A549 (cell line): ENCODE results near the gene KLHL6. TPM values are rescaled to one million over a fixed set of nuclear protein-coding genes. Genes with fewer than 3 reads are reported as not detected.

Experiments used
- ATAC-seq, 2 experiments: fragments of 200-7000 bp in 1 of 2; fragments of >200 bp in 1 of 2; cut with Nextera tagmentation in 1 of 2; cut with Tn5 transposase in 1 of 2; 3 replicates each; pipeline versions ENCODE4 v1.8.0 to v1.9.1; 2018 to 2020; ENCODE audit warnings: mild to moderate bottlenecking in 1 of 2, moderate library complexity in 1 of 2
- CTCF ChIA-PET: fragments of 300-600 bp; sonication (Branson Sonifier 250); formaldehyde crosslinking; extraction: SDS; loops from one replicate; lab custom pipeline; 2021; ENCODE audit warnings: antibody characterized with exemption, inconsistent platforms; lab: Yijun Ruan, JAX
- POLR2A ChIA-PET: fragments of 350-600 bp; formaldehyde crosslinking; extraction: SDS; loops from one replicate; lab custom pipeline; 2021; ENCODE audit warnings: antibody characterized with exemption, inconsistent platforms; lab: Yijun Ruan, JAX
- DNase-seq, 2 experiments: peaks; one replicate each; pipeline versions ENCODE4 v3.0.0 to v3.0.0-alpha.2; 2011 to 2016; ENCODE audit warnings: low read depth in 1 of 2, low spot score in 1 of 2
- FAIRE-seq: peaks from 2 replicates; lab custom pipeline; 2011; peaks lifted over from hg19 to GRCh38; lab: Jason Lieb, UNC
- H3K27ac ChIP-seq, 2 experiments: fragments of >200 bp; sonication (Bioruptor Twin); formaldehyde crosslinking; 3 replicates each; pipeline ENCODE4 v1.5.1; 2016 to 2017
- H3K4me1 ChIP-seq: fragments of >200 bp; sonication (Bioruptor Twin); formaldehyde crosslinking; 3 replicates; pipeline ENCODE4 v1.6.1; 2016
- H3K4me2 ChIP-seq: fragments of >200 bp; sonication (Bioruptor Twin); formaldehyde crosslinking; 3 replicates; pipeline ENCODE4 v1.6.1; 2016
- H3K4me3 ChIP-seq: fragments of >200 bp; sonication (Bioruptor Twin); formaldehyde crosslinking; 3 replicates; pipeline ENCODE4 v1.5.1; 2016
- H3K9me3 ChIP-seq: fragments of >200 bp; sonication (Bioruptor Twin); formaldehyde crosslinking; 3 replicates; pipeline ENCODE4 v1.6.1; 2016
- ATOH8 ChIP-seq: fragments of 250-450 bp; sonication (Bioruptor Pico); IDR thresholded peaks from 2 replicates; pipeline ENCODE4 v1.5.0; 2020; ENCODE audit warnings: low read depth, mild to moderate bottlenecking, moderate library complexity
- BHLHE40 ChIP-seq: IDR thresholded peaks from 2 replicates; pipeline ENCODE4 v1.6.1; 2012; ENCODE audit warnings: low read depth, low read length, inconsistent platforms
- CBX2 ChIP-seq: fragments of 200-600 bp; sonication (generic); IDR thresholded peaks from 2 replicates; pipeline ENCODE4 v1.6.1; 2016; ENCODE audit warnings: low read depth, mild to moderate bottlenecking, borderline replicate concordance
- CEBPB ChIP-seq, 2 experiments: fragments of >200 bp in 1 of 2; sonication (Bioruptor Twin) in 1 of 2; formaldehyde crosslinking in 1 of 2; IDR thresholded peaks; 2 replicates each; pipeline ENCODE4 v1.6.1; 2012 to 2016
- CHD2 ChIP-seq: fragments of 150-350 bp; IDR thresholded peaks from 2 replicates; pipeline ENCODE4 v1.6.1; 2014; ENCODE audit warnings: low read length; ENCODE audit not compliant: partially characterized antibody
- CHD4 ChIP-seq: fragments of 200-600 bp; sonication (generic); IDR thresholded peaks from 2 replicates; pipeline ENCODE4 v1.6.1; 2016; ENCODE audit warnings: antibody characterized with exemption, mild to moderate bottlenecking, borderline replicate concordance
- EHF ChIP-seq: fragments of 250-450 bp; sonication (Bioruptor Pico); IDR thresholded peaks from 2 replicates; pipeline ENCODE4 v1.5.0; 2020; ENCODE audit warnings: mild to moderate bottlenecking
- ESRRA ChIP-seq: fragments of 150-350 bp; IDR thresholded peaks from 2 replicates; pipeline ENCODE4 v1.6.1; 2014; ENCODE audit warnings: mild to moderate bottlenecking, low read length, borderline replicate concordance
- FOSL2 ChIP-seq, 2 experiments: fragments of 450-650 bp in 1 of 2; fragments of >200 bp in 1 of 2; sonication (Bioruptor Twin) in 1 of 2; formaldehyde crosslinking; IDR thresholded peaks; 2 replicates each; pipeline versions ENCODE4 v1.5.0 to v1.6.1; 2016 to 2020; ENCODE audit warnings: mild to moderate bottlenecking in 1 of 2, moderate library complexity in 1 of 2
- HOXB5 ChIP-seq: fragments of 250-450 bp; sonication (Bioruptor Pico); IDR thresholded peaks from 2 replicates; pipeline ENCODE4 v1.5.0; 2020; ENCODE audit warnings: mild to moderate bottlenecking, moderate library complexity
- NFE2L2 ChIP-seq: fragments of 150-350 bp; conservative IDR thresholded peaks from 2 replicates; pipeline ENCODE4 v1.6.1; 2014; ENCODE audit warnings: low read length
- PHF8 ChIP-seq: fragments of 200-600 bp; sonication (generic); IDR thresholded peaks from 2 replicates; pipeline ENCODE4 v1.6.1; 2016; ENCODE audit warnings: low read depth, mild to moderate bottlenecking, antibody characterized with exemption, moderate library complexity, borderline replicate concordance
- RAD21 ChIP-seq, 2 experiments: fragments of >200 bp in 1 of 2; sonication (Bioruptor Twin) in 1 of 2; formaldehyde crosslinking in 1 of 2; IDR thresholded peaks in 1 of 2; conservative IDR thresholded peaks in 1 of 2; 2 replicates in 1 of 2; 3 replicates in 1 of 2; pipeline ENCODE4 v1.6.1; 2012 to 2018; ENCODE audit warnings: inconsistent platforms in 1 of 2
- RCOR1 ChIP-seq: fragments of 150-350 bp; IDR thresholded peaks from 2 replicates; pipeline ENCODE4 v1.6.1; 2014; ENCODE audit warnings: antibody characterized with exemption, low read length, low read depth
- RNF2 ChIP-seq: fragments of 200-600 bp; sonication (generic); IDR thresholded peaks from 2 replicates; pipeline ENCODE4 v1.6.1; 2016; ENCODE audit warnings: low read depth, mild to moderate bottlenecking, antibody characterized with exemption, moderate library complexity, borderline replicate concordance
- TFCP2L1 ChIP-seq: fragments of 250-450 bp; sonication (Bioruptor Pico); IDR thresholded peaks from 2 replicates; pipeline ENCODE4 v1.5.0; 2021; ENCODE audit warnings: mild to moderate bottlenecking
- TP53 ChIP-seq: fragments of 250-450 bp; sonication (Bioruptor Pico); IDR thresholded peaks from 2 replicates; pipeline ENCODE4 v1.5.0; 2021; ENCODE audit warnings: mild to moderate bottlenecking, moderate library complexity
- ZFP36 ChIP-seq: fragments of 450-650 bp; IDR thresholded peaks from 2 replicates; pipeline ENCODE4 v1.6.1; 2014; ENCODE audit warnings: borderline replicate concordance; ENCODE audit not compliant: partially characterized antibody
- WGBS: methylation state at CpG from one replicate; pipeline ENCODE4 v1.1.6; 2017; ENCODE audit errors: missing lambda C conversion rate; 5-methylcytosine and 5-hydroxymethylcytosine counted together
- polyA plus RNA-seq, 4 experiments: library from polyadenylated mRNA; depleted of rRNA in 3 of 4; stranded (reverse); fragments of >200 nt; fragmentation: RNase III in 1 of 4; extraction: RNeasy Plus Mini Kit Qiagen cat#74134 plus additional on column Dnase treatment in 1 of 4; gene quantifications; 2 replicates in 3 of 4; 3 replicates in 1 of 4; pipeline ENCODE4 v1.2.3, GENCODE V29; 2011 to 2017
- TF ChIP-seq, protein P1 (sequence below): fragments of 150-350 bp; IDR thresholded peaks from 2 replicates; pipeline ENCODE4 v1.6.1; 2014; ENCODE audit warnings: low read depth, mild to moderate bottlenecking, low read length

Gene KLHL6
- polyA plus RNA-seq, 2 of the 4 experiments (the other 2 are of a cell fraction), result not detected

DNA sequence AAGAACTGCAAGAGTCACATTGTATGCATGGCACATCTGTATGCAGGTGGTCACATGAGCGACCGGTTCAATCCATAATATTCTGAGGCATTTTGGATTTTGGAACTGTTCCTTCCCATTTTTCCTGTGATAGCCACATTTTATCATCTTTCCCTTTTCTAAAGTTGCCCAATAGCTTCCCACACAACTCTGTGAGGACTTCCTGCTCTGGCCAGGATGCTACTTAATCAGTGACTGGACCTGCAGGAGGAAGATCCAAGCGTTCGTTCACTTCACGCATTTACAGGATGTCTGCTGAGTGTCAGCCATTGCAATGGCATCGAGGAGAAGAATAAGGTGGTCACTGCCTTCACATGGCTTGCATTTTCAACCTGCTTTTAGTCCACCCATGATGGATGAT, 9.8 kb downstream of the KLHL6 start:
- 82% methylated on average over 6 of the region's 6 CpGs for WGBS
- H3K27ac ChIP-seq, result no peak overlapping the region
- no peak for FAIRE-seq
- no peak overlapping the region for H3K4me2 ChIP-seq
- ChIA-PET POLR2A (no interaction called here), CTCF (no interaction called here)
- DNase-seq, result no peak
- no peak for TF ChIP-seq EHF (CRISPR knock-in tag)
- no peak for TF ChIP-seq HOXB5 (CRISPR knock-in tag)
- H3K4me1 ChIP-seq, result peaks cover 9% of the 10 kb centered on the region
- no peaks in the 10 kb centered on the region for H3K9me3 ChIP-seq
- no peak for ATAC-seq
- no peak overlapping the region for H3K4me3 ChIP-seq

GRCh38 chr3:183542355-183542754, 13.2 kb downstream of the KLHL6 start:
- FAIRE-seq (no peak), ATAC-seq (no peak), DNase-seq (no peak)
- no peak overlapping the region for H3K4me2 ChIP-seq
- ChIA-PET CTCF (interaction anchor here (1.0 kb wide), 1 partner anchor 10 kb away, joined by 3 read pairs; no protein-coding TSS in a partner anchor), POLR2A (no interaction called here)
- no peak overlapping the region for H3K27ac ChIP-seq
- TF ChIP-seq CHD4 (no peak), RAD21 (conservative IDR thresholded peaks at IDR 0.05 in 1 of 2, IDR thresholded peaks at IDR 0.05 in 1 of 2) (no peak), TFCP2L1 (CRISPR knock-in tag) (no peak), RNF2 (no peak), RCOR1 (no peak), FOSL2 (IDR thresholded peaks at IDR 0.05) (no peak), FOSL2 (CRISPR knock-in tag; IDR thresholded peaks at IDR 0.05) (no peak), CBX2 (no peak), PHF8 (no peak), ESRRA (no peak), BHLHE40 (no peak), NFE2L2 (no peak), ZFP36 (no peak), CHD2 (no peak), TP53 (no peak), CEBPB (IDR thresholded peaks at IDR 0.05) (no peak), ATOH8 (CRISPR knock-in tag) (no peak)
- TF ChIP-seq, protein P1, sequence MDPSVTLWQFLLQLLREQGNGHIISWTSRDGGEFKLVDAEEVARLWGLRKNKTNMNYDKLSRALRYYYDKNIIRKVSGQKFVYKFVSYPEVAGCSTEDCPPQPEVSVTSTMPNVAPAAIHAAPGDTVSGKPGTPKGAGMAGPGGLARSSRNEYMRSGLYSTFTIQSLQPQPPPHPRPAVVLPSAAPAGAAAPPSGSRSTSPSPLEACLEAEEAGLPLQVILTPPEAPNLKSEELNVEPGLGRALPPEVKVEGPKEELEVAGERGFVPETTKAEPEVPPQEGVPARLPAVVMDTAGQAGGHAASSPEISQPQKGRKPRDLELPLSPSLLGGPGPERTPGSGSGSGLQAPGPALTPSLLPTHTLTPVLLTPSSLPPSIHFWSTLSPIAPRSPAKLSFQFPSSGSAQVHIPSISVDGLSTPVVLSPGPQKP, result no peak
- H3K9me3 ChIP-seq, result no peaks in the 10 kb centered on the region
- no peaks in the 10 kb centered on the region for H3K4me1 ChIP-seq
- no peak overlapping the region for H3K4me3 ChIP-seq
- WGBS, result 87% methylated on average over 4 of the region's 4 CpGs

DNA sequence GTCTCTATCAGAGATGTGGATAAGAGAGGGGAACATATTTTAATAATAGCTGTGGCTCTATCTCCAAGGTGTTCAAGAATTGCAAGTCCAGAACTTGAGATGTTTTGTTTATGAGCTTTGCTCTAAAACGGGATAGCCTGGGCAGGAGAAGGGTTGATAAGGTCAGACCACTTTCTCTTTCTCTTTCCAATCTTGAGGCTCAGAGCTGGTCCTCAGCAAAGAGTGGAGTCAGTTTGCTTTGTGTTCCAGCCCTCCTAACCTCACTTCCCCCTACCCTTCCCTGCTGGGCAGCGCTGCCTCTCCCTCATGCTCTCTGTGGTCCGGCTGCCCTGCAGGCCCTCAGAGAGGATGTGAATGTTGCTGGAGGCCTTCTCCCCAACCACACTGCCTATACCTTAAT, 13.8 kb downstream of the KLHL6 start:
- H3K4me2 ChIP-seq, result no peak overlapping the region
- H3K4me1 ChIP-seq, result no peaks in the 10 kb centered on the region
- no peak overlapping the region for H3K4me3 ChIP-seq
- DNase-seq, result no peak
- CTCF ChIA-PET, result interaction anchor here (1.0 kb wide), 1 partner anchor 9 kb away, joined by 3 read pairs; no protein-coding TSS in a partner anchor
- no peak overlapping the region for H3K27ac ChIP-seq
- FAIRE-seq, result no peak
- no peaks in the 10 kb centered on the region for H3K9me3 ChIP-seq
- ATAC-seq, result no peak
- no peak for TF ChIP-seq ATOH8 (CRISPR knock-in tag)
- POLR2A ChIA-PET, result no interaction called here
- 60% methylated on average over 3 of the region's 3 CpGs for WGBS
